ENCODE data around the gene KCNJ15.

Gene KCNJ15

DNA sequence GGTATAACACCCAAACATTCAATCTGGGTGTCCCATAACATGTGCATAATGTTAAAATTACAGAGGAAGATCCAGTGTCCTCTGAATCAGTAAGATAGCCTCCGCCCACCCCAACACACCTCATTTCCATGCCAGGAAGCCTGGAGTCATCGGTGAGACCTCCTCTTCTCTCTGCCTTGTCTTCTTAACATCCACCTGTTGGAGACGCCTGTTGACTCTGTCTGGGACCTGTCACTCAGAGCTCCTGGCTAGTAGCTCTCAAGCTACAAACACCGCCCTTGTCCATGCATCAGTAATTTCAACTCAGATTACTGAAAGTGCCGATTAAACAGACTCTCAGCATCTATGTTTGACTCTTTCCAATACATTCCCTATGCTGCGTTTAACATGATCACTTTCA, 27.4 kb downstream of the KCNJ15 start:
- TF ChIP-seq, protein P1, sequence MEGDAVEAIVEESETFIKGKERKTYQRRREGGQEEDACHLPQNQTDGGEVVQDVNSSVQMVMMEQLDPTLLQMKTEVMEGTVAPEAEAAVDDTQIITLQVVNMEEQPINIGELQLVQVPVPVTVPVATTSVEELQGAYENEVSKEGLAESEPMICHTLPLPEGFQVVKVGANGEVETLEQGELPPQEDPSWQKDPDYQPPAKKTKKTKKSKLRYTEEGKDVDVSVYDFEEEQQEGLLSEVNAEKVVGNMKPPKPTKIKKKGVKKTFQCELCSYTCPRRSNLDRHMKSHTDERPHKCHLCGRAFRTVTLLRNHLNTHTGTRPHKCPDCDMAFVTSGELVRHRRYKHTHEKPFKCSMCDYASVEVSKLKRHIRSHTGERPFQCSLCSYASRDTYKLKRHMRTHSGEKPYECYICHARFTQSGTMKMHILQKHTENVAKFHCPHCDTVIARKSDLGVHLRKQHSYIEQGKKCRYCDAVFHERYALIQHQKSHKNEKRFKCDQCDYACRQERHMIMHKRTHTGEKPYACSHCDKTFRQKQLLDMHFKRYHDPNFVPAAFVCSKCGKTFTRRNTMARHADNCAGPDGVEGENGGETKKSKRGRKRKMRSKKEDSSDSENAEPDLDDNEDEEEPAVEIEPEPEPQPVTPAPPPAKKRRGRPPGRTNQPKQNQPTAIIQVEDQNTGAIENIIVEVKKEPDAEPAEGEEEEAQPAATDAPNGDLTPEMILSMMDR (IDR thresholded peaks at IDR 0.05; ENCODE audit: control insufficient read depth, insufficient read depth, low read depth, low read length, missing control alignments), result no peak
- no peak overlapping the region for H3K4me3 ChIP-seq (ENCODE audit: control insufficient read depth, low read depth, low read length)
- DNase-seq (ENCODE audit: low read depth), result no peak

DNA sequence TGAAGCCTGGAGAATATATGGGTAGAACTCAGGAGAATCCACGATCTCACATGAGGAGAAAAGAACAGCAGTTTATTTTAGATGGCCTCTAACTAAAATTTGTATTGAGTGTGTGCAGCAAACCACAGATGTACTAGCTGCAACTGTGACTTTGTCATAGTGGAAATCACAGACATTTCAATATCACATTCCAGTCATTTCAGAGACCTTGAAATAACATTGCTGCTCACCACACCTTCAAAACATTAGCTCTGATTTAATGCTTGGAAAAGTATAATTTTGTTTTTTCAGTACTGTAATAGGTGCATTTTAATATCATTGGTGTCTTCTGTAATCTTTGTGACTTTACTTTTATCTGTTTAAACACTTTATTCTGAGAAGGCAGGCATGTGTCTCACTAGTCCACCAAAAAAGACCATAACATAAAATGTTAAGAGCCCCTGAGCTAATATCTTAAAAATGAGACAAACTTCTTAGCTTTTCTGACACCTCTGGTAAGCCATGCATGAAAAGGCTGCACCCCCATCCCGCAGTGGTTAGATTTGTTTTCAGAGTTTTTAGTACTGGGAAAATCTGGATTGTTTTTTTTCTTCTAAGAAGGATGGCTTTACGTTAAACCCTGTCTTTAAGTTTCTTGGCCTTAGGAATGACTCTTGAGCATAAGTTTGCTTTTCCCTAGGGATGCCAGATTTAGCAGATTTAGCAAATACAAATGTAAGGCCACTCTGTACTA, 30.1 kb downstream of the KCNJ15 start:
- TF ChIP-seq, protein P1 (IDR thresholded peaks at IDR 0.05; ENCODE audit: control insufficient read depth, insufficient read depth, low read depth, low read length, missing control alignments), result no peak

DNA sequence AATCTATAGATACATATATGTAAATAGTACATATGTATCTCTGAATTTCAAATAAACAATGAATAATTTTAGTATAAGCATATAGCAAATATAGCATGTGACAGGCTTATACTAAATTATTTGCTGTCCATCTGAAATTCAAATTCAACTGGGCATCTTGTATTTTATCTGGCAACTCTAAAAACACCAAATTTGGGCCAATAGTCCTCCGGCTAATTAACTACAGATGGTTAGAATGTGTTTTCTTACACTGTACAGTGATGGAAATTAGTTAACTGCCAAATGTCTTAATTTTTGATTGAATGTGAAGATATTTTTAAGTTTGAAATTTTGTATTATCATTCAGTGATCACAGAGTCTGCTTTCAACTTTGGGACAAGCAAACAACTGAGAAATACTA, 30.7 kb downstream of the KCNJ15 start:
- DNase-seq (ENCODE audit: low read depth), result no peak
- TF ChIP-seq, protein P1 (IDR thresholded peaks at IDR 0.05; ENCODE audit: control insufficient read depth, insufficient read depth, low read depth, low read length, missing control alignments), result no peak
- H3K4me3 ChIP-seq (ENCODE audit: control insufficient read depth, low read depth, low read length), result no peak overlapping the region

More for the DNA sequence above, 30.1 kb downstream of the KCNJ15 start:
- no peak for DNase-seq (ENCODE audit: low read depth)
- no peak overlapping the region for H3K4me3 ChIP-seq (ENCODE audit: control insufficient read depth, low read depth, low read length)

DNA sequence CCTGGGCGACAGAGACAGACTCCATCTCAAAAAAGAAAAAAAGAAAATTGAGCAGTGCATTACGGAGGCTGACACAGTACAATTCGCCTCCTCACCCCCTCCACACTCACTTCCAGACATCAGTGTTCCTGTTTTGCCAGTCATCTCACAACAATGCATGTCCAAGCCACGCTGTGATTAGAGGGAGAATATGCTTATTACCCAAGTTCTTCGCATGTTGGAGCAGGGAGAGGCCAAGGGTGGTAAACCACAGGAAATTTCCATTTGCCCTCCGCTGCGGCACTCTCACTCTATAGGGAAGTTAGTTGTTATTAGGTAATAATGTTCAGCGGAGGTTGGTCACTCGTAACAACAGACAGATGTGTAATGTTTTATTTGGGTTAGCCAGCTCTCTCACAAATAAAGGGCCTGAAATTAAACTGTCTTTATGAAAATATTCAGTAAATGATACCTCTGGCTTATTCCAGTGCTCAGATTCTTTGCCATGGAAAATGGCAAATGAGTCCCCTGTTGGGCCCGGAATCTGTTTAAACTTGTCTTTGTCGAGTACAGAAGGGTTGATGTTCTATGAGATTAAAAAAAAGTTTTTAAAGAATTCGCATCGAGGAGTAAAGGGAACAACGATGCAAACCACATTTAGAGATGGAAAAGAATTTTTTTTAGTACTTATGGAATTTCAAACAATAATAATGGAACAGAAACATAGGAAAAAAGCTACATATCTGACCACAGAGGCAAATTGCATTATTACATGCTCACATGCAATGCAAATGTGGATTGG, 33.1 kb downstream of the KCNJ15 start:
- no peak overlapping the region for H3K4me3 ChIP-seq (ENCODE audit: control insufficient read depth, low read depth, low read length)
- peak; percentile 99 for DNase-seq (ENCODE audit: low read depth)
- TF ChIP-seq, protein P1 (IDR thresholded peaks at IDR 0.05; ENCODE audit: control insufficient read depth, insufficient read depth, low read depth, low read length, missing control alignments), result no peak

DNA sequence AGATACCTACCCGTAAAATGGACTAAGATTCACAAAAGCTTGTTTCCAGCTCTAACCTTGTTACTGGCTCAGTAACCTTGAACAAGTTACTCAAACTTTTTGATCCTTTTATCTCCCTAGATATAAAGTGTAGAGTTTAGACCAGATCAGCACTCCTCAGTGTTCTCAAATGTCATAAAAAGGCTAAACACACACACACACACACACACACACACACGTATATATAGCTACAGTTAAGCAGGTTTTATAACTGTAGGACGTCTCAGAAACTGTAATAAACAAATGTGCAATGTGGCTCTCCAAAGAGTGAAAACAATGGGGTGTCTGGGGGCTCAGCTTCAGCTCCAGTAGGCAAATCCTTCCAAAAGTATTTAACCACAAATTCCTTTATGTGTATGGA, 34.0 kb downstream of the KCNJ15 start:
- no peak overlapping the region for H3K4me3 ChIP-seq (ENCODE audit: control insufficient read depth, low read depth, low read length)
- no peak for DNase-seq (ENCODE audit: low read depth)
- TF ChIP-seq, protein P1 (IDR thresholded peaks at IDR 0.05; ENCODE audit: control insufficient read depth, insufficient read depth, low read depth, low read length, missing control alignments), result no peak

DNA sequence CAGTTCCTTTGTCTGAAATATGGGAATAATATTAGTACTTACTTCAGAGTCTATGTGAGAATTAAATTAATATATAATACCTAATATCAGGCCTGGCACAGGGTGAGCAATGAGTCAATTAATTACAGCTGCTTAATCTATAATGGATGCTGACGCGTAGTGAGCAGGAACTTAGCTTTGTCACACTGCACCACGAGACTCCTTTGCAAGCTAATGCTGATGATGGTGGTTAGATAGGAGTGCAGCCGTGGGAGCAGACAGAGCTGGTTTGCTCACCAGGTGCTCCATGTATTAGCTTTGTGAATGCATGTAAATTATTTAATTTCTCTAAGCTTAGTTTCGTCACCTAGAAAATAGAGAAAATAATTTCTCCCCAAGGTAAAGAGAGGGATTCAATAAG, 35.1 kb downstream of the KCNJ15 start:
- TF ChIP-seq, protein P1 (IDR thresholded peaks at IDR 0.05; ENCODE audit: control insufficient read depth, insufficient read depth, low read depth, low read length, missing control alignments), result no peak
- no peak for DNase-seq (ENCODE audit: low read depth)
- H3K4me3 ChIP-seq (ENCODE audit: control insufficient read depth, low read depth, low read length), result no peak overlapping the region

All from AG09309 (cell line).